ENCODE data around the gene CAB39L. TPM values are rescaled to one million over a fixed set of nuclear protein-coding genes. Genes with fewer than 3 reads are reported as not detected.

CAB39L gene
- total and polyA plus RNA-seq, 4 donors, result 5.6 to 13.9 (median 10.0) TPM

DNA sequence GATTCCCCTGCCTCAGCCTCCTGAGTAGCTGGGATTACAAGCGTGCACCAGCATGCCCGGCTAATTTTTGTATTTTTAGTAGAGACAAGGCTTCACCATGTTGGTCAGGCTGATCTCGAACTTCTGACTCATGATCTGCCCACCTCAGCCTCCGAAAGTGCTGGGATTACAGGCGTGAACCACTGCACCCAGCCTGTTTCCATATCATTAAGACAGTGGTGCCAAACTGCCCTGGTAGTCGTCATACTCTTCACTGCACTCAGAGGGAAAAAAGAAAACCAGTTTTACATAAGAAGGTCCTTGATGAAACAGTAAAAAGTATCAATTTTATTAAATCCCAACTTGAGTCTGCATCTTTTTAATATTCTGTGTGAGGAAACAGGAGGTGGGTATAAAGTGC lies 181.2 kb downstream of the CAB39L start:
- TF ChIP-seq, protein P1, sequence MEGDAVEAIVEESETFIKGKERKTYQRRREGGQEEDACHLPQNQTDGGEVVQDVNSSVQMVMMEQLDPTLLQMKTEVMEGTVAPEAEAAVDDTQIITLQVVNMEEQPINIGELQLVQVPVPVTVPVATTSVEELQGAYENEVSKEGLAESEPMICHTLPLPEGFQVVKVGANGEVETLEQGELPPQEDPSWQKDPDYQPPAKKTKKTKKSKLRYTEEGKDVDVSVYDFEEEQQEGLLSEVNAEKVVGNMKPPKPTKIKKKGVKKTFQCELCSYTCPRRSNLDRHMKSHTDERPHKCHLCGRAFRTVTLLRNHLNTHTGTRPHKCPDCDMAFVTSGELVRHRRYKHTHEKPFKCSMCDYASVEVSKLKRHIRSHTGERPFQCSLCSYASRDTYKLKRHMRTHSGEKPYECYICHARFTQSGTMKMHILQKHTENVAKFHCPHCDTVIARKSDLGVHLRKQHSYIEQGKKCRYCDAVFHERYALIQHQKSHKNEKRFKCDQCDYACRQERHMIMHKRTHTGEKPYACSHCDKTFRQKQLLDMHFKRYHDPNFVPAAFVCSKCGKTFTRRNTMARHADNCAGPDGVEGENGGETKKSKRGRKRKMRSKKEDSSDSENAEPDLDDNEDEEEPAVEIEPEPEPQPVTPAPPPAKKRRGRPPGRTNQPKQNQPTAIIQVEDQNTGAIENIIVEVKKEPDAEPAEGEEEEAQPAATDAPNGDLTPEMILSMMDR (IDR thresholded peaks at IDR 0.05; ENCODE audit: control extremely low read depth, extremely low read depth), result no peak
- no peak for ATAC-seq (ENCODE audit: insufficient read depth, low FRiP score)
- Histone ChIP-seq H3K4me1 (ENCODE audit: control insufficient read depth in 5 of 5, insufficient read depth in 5 of 5, low read length in 5 of 5) (no peaks in the 10 kb centered on the region), H3K27me3 (ENCODE audit: control insufficient read depth in 3 of 3, insufficient read depth in 3 of 3, low read length in 2 of 3) (no peaks in the 10 kb centered on the region), H3K9me3 (ENCODE audit: control insufficient read depth in 4 of 4, insufficient read depth in 3 of 4, low read length in 3 of 4) (no peaks in the 10 kb centered on the region), H3K9ac (ENCODE audit: insufficient read depth in 1 of 2, low read length in 2 of 2) (no peak overlapping the region), H3K27ac (ENCODE audit: low read depth in 1 of 2, low read length in 1 of 2) (no peak overlapping the region), H3K36me3 (ENCODE audit: control insufficient read depth in 4 of 4, insufficient read depth in 4 of 4, low read length in 4 of 4) (peaks cover 10 to 23% (median 20%) of the 10 kb centered on the region in 4 donors), H3K4me3 (no peak overlapping the region)
- 90 to 96% methylated on average over 6 of the region's 6 CpGs for WGBS, 2 donors
- DNase-seq, result no peak

DNA sequence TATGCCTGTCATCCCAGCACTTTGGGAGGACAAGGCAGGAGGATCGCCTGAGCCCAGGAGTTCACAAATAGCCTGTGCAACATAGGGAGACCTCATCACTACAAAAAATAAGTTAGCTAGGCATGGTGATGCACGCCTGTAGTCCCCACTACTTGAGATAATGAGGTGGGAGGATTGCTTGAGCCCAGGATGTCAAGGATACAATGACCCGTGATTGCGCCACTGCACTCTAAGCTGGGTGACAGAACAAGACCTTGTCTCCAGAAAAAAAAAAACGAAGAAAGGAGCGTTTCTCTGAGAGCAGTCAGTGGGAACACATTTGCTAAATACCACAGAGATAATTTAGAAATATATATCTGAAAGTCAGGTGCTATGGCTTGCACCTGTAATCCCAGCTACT lies 184.3 kb downstream of the CAB39L start:
- Histone ChIP-seq H3K9ac (ENCODE audit: insufficient read depth in 1 of 2, low read length in 2 of 2) (no peak overlapping the region), H3K27me3 (ENCODE audit: control insufficient read depth in 3 of 3, insufficient read depth in 3 of 3, low read length in 2 of 3) (no peaks in the 10 kb centered on the region), H3K4me3 (no peak overlapping the region), H3K27ac (ENCODE audit: low read depth in 1 of 2, low read length in 1 of 2) (no peak overlapping the region), H3K4me1 (ENCODE audit: control insufficient read depth in 5 of 5, insufficient read depth in 5 of 5, low read length in 5 of 5) (no peaks in the 10 kb centered on the region), H3K36me3 (ENCODE audit: control insufficient read depth in 4 of 4, insufficient read depth in 4 of 4, low read length in 4 of 4) (peaks cover 15 to 34% (median 31%) of the 10 kb centered on the region in 4 donors), H3K9me3 (ENCODE audit: control insufficient read depth in 4 of 4, insufficient read depth in 3 of 4, low read length in 3 of 4) (no peaks in the 10 kb centered on the region)
- WGBS, 2 donors, result 88 to 92% methylated on average over 6 of the region's 6 CpGs
- DNase-seq (no peak), ATAC-seq (ENCODE audit: insufficient read depth, low FRiP score) (no peak)
- TF ChIP-seq, protein P1 (IDR thresholded peaks at IDR 0.05; ENCODE audit: control extremely low read depth, extremely low read depth), result no peak

Other genes starting within 250 kb of the CAB39L start
- gene MLNR, start 223.7 kb downstream of the CAB39L start, total RNA-seq, result not detected
- gene MLNR, start 223.7 kb downstream of the CAB39L start, polyA plus RNA-seq, result under 1 TPM in 1 of 2 donors, not detected in 1; 0.02 TPM
- 10 to 100 TPM in 1 of 2 donors, 1 to 10 TPM in 1; 8.9 to 11.6 TPM for gene CDADC1, start 196.1 kb downstream of the CAB39L start, total RNA-seq
- 1 to 10 TPM; 5.2 to 5.3 TPM for gene CDADC1, start 196.1 kb downstream of the CAB39L start, polyA plus RNA-seq
- gene SETDB2, start 210 bp upstream of the CAB39L start, total RNA-seq, result 10 to 100 TPM; 11.6 to 22.9 TPM
- 1 to 10 TPM; 5.0 to 5.7 TPM for gene SETDB2, start 210 bp upstream of the CAB39L start, polyA plus RNA-seq
- gene PHF11, start 51.9 kb upstream of the CAB39L start, total RNA-seq, result 10 to 100 TPM; 40.4 to 46.1 TPM
- gene PHF11, start 51.9 kb upstream of the CAB39L start, polyA plus RNA-seq, result 10 to 100 TPM; 46.5 to 76.2 TPM
- 10 to 100 TPM; 22.8 to 25.4 TPM for gene RCBTB1, start 141.5 kb upstream of the CAB39L start, total RNA-seq
- 10 to 100 TPM; 12.0 to 12.8 TPM for gene RCBTB1, start 141.5 kb upstream of the CAB39L start, polyA plus RNA-seq
- 1 to 10 TPM; 1.1 to 5.8 TPM for gene ARL11, start 184.4 kb upstream of the CAB39L start, total RNA-seq
- gene ARL11, start 184.4 kb upstream of the CAB39L start, polyA plus RNA-seq, result 1 to 10 TPM; 3.0 to 8.9 TPM
- gene EBPL, start 247.4 kb upstream of the CAB39L start, total RNA-seq, result 10 to 100 TPM; 60.5 to 74.5 TPM
- gene EBPL, start 247.4 kb upstream of the CAB39L start, polyA plus RNA-seq, result 10 to 100 TPM; 65.7 to 92.7 TPM

All from lung (tissue), 12 donors.